HepG2 (cell line): ENCODE data around the gene ANKHD1. TPM values are rescaled to one million over a fixed set of nuclear protein-coding genes. Genes with fewer than 3 reads are reported as not detected.

ENCODE experiments used
- FLYWCH1 ChIP-seq: sonication (generic); formaldehyde crosslinking; IDR thresholded peaks from 2 replicates; pipeline ENCODE4 v1.8.1; 2023; ENCODE audit warnings: mild to moderate bottlenecking, missing genetic modification reagents
- JDP2 ChIP-seq: sonication (generic); formaldehyde crosslinking; IDR thresholded peaks from 2 replicates; pipeline ENCODE4 v1.8.1; 2022; ENCODE audit warnings: missing genetic modification reagents, borderline replicate concordance
- MNT ChIP-seq: fragments of 450-650 bp; IDR thresholded peaks from 2 replicates; pipeline ENCODE4 v1.6.1; 2016
- NCOA2 ChIP-seq: sonication (generic); formaldehyde crosslinking; IDR thresholded peaks from 2 replicates; pipeline ENCODE4 v1.8.0; 2022; ENCODE audit warnings: inconsistent platforms
- PBX3 ChIP-seq: sonication (generic); formaldehyde crosslinking; IDR thresholded peaks from 2 replicates; pipeline ENCODE4 v1.8.1; 2023; ENCODE audit warnings: missing genetic modification reagents, inconsistent platforms, borderline replicate concordance
- PCBP2 ChIP-seq: fragments of 200-400 bp; formaldehyde crosslinking; optimal IDR thresholded peaks from 2 replicates; pipeline ENCODE3; 2018; ENCODE audit warnings: low read length, low read depth; ENCODE audit not compliant: poor library complexity, severe bottlenecking
- PRDM4 ChIP-seq: sonication (generic); formaldehyde crosslinking; IDR thresholded peaks from 2 replicates; pipeline ENCODE4 v1.9.0; 2021; ENCODE audit warnings: missing genetic modification reagents, borderline replicate concordance
- RCOR2 ChIP-seq: IDR thresholded peaks from 2 replicates; pipeline ENCODE4 v1.6.1; 2016; ENCODE audit warnings: missing biosample characterization, missing genetic modification reagents
- TAF1 ChIP-seq: sonication (generic); formaldehyde crosslinking; IDR thresholded peaks from 2 replicates; pipeline ENCODE4 v1.4.0; 2020; ENCODE audit warnings: missing genetic modification reagents
- TBX2 ChIP-seq: sonication (generic); formaldehyde crosslinking; IDR thresholded peaks from 2 replicates; pipeline ENCODE4 v1.5.0; 2020; ENCODE audit warnings: missing genetic modification reagents, mild to moderate bottlenecking, borderline replicate concordance
- TFDP2 ChIP-seq: sonication (generic); formaldehyde crosslinking; IDR thresholded peaks from 2 replicates; pipeline ENCODE4 v1.4.0; 2020; ENCODE audit warnings: missing genetic modification reagents
- TOE1 ChIP-seq: sonication (generic); formaldehyde crosslinking; IDR thresholded peaks from 2 replicates; pipeline ENCODE4 v1.4.0; 2020; ENCODE audit warnings: mild to moderate bottlenecking, missing genetic modification reagents
- ZBTB33 ChIP-seq: sonication (generic); formaldehyde crosslinking; IDR thresholded peaks from 2 replicates; pipeline ENCODE4 v1.4.0; 2020; ENCODE audit warnings: missing genetic modification reagents
- ZMYM3 ChIP-seq: sonication (generic); formaldehyde crosslinking; IDR thresholded peaks from 2 replicates; pipeline ENCODE4 v1.5.1; 2020; ENCODE audit warnings: mild to moderate bottlenecking, missing genetic modification reagents
- ZNF280D ChIP-seq: sonication (generic); formaldehyde crosslinking; IDR thresholded peaks from 2 replicates; pipeline ENCODE4 v1.5.1; 2020; ENCODE audit warnings: mild to moderate bottlenecking, missing genetic modification reagents
- polyA plus RNA-seq, 8 experiments: library from polyadenylated mRNA; depleted of rRNA in 3 of 8; stranded (reverse) in 7 of 8; unstranded in 1 of 8; fragments of >200 nt; fragmentation: Illumina TruSeq in 4 of 8; extraction: Trizol in 4 of 8; gene quantifications; 2 replicates each; pipeline versions ENCODE4 v1.2.1 to v1.2.3, GENCODE V29; 2011 to 2016; ENCODE audit warnings: low read depth in 4 of 8, missing spikeins in 1 of 8, mixed read lengths in 1 of 8; ENCODE audit not compliant: insufficient read depth in 1 of 8
- total RNA-seq, 5 experiments: library from RNA; depleted of rRNA; stranded (reverse); fragments of >200 nt; fragmentation: Illumina TruSeq; extraction: Trizol; gene quantifications; 2 replicates each; pipeline ENCODE4 v1.2.3, GENCODE V29; 2016; ENCODE audit warnings: low read depth in 1 of 5

Gene ANKHD1
- total and polyA plus RNA-seq, 2 of the 13 experiments (the other 11 are each of a cell fraction or from before 2014, with no cell fraction given) = 69.9 to 82.0 TPM

- TF ChIP-seq ZNF280D (CRISPR knock-in tag) (0 out of 2 replicates have a peak, but pooled peaks have one; percentile 12), TOE1 (CRISPR knock-in tag) (no peak), TBX2 (CRISPR knock-in tag) (no peak), PBX3 (CRISPR knock-in tag) (no peak), NCOA2 (0 out of 2 replicates have a peak, but pooled peaks have one; percentile 3), FLYWCH1 (CRISPR knock-in tag) (no peak), PRDM4 (CRISPR knock-in tag) (no peak), RCOR2 (CRISPR knock-in tag) (peak; percentile 84; the same call in 1 of the 2 replicates), TFDP2 (peak; percentile 31; the same call in 1 of the 2 replicates), JDP2 (CRISPR knock-in tag) (no peak), ZMYM3 (CRISPR knock-in tag) (peak; percentile 86), PCBP2 (no peak), MNT (no peak), TAF1 (CRISPR knock-in tag) (no peak), ZBTB33 (no peak)
Measured at GRCh38 chr5:140357726-140358093, 43.9 kb upstream of the ANKHD1 start (continued).
